Measurements from ENCODE around the gene TMEM273.

Gene TMEM273

DNA sequence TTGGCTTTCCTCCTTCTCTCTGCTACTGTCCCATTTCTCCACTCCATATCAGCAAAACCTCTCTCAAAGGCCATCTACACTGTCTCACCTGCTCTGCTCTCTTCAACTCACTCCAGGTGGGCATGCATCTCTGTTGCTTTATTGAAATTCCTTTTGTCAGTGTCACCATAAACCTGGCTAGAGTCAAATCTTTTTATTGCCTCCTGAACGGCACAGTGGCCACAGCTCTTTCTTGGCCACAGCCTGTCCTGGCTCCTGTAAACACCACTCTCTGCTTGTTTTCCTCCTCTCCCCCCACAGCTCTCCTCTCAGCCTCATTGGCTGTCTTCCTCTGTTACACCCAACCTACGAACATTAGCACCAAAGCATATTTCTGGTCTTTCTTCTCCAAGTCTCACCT, 31.1 kb upstream of the TMEM273 start:
- no peak overlapping the region for H3K4me3 ChIP-seq (ENCODE audit: low read depth, low read length)
- TF ChIP-seq CTCF (IDR thresholded peaks at IDR 0.05; ENCODE audit: borderline replicate concordance, insufficient read depth, low read depth, low read length) = no peak

DNA sequence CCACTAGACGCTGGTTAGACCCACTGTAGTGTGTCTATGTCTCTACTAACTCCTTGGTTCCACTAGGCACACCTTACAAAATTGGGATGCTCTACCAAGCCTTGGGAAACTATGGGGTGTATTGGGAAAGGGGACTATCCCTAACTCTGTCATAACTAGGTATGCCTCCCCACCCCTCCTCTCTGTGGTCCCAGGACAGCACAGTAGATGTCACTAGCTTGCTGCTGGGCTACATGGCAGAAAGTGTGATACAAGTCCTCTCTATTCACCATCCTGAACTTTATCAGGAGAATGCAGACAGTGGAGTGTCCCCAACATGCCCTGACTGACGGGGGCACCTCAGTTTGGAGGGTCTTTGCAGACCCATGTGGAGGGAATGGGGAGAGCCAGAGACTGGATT, 30.3 kb upstream of the TMEM273 start:
- no peak for TF ChIP-seq CTCF (IDR thresholded peaks at IDR 0.05; ENCODE audit: borderline replicate concordance, insufficient read depth, low read depth, low read length)
- H3K4me3 ChIP-seq (ENCODE audit: low read depth, low read length) = no peak overlapping the region

- no peak for TF ChIP-seq CTCF (IDR thresholded peaks at IDR 0.05; ENCODE audit: borderline replicate concordance, insufficient read depth, low read depth, low read length)
- no peak overlapping the region for H3K4me3 ChIP-seq (ENCODE audit: low read depth, low read length)
Measured at GRCh38 chr10:49217645-49218044, 29.5 kb upstream of the TMEM273 start.

- no peak overlapping the region for H3K4me3 ChIP-seq (ENCODE audit: low read depth, low read length)
- TF ChIP-seq CTCF (IDR thresholded peaks at IDR 0.05; ENCODE audit: borderline replicate concordance, insufficient read depth, low read depth, low read length) = no peak
Measured at GRCh38 chr10:49213211-49213610, 25.0 kb upstream of the TMEM273 start.

- TF ChIP-seq CTCF (IDR thresholded peaks at IDR 0.05; ENCODE audit: borderline replicate concordance, insufficient read depth, low read depth, low read length) = no peak
- H3K4me3 ChIP-seq (ENCODE audit: low read depth, low read length) = no peak overlapping the region
Measured at GRCh38 chr10:49212783-49213182, 24.6 kb upstream of the TMEM273 start.

DNA sequence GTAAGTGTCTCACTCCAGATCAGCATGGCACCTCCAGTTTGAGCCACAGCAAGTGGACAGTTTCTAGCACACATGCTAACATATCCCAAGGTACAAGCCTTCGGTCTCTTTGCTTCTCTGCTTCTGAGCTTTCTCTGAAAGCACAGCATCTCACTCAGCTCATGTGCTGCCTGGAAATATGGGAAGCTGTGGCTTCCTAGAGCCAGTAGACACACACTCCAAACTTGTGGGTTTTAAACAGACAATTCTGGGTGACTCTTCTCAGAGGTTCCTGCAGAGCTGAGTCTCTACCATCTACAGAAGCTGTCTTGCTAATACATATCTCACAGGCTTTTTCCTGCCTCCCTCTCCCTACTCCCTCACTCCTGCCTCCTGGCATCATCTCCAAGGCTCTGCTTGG, 23.9 kb upstream of the TMEM273 start:
- no peak overlapping the region for H3K4me3 ChIP-seq (ENCODE audit: low read depth, low read length)
- TF ChIP-seq CTCF (IDR thresholded peaks at IDR 0.05; ENCODE audit: borderline replicate concordance, insufficient read depth, low read depth, low read length) = no peak

DNA sequence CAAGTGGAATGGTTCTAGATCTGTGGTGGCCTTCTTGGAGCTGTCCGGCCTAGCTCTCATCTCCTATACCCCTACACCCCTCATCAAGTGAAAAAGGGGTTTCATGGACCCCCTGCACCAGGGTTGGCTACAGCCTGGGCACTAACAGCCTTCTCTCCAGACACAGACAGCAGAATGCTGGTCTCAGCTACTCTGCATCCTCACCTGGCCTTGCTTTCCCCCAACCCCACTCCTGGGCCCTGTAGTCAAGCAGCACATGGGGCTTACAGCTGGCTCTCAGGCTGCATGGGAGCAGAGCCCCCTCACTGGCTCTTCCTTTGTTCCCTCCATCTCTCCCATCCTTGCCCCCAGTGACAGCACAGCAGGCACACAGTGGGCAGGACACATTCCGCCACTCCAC, 20.8 kb upstream of the TMEM273 start:
- TF ChIP-seq CTCF (IDR thresholded peaks at IDR 0.05; ENCODE audit: borderline replicate concordance, insufficient read depth, low read depth, low read length) = no peak
- H3K4me3 ChIP-seq (ENCODE audit: low read depth, low read length) = no peak overlapping the region

All from GM12875 (cell line).